B cell (primary cell): Measurements from ENCODE around the gene EPHB1. TPM values are rescaled to one million over a fixed set of nuclear protein-coding genes. Genes with fewer than 3 reads are reported as not detected.

Experiments used
- ATAC-seq: fragments of 200-7000 bp; cut with Tn5 transposase; one replicate; pipeline ENCODE4 v1.10.0; 2021; ENCODE audit warnings: low read depth, mild to moderate bottlenecking, moderate number of reproducible peaks, moderate library complexity
- CTCF ChIA-PET: fragments of 350-600 bp; sonication (Branson Sonifier 250); formaldehyde crosslinking; loops from one replicate; lab custom pipeline; 2021; ENCODE audit warnings: antibody characterized with exemption, inconsistent platforms; lab: Charles Lee
- POLR2A ChIA-PET: fragments of 350-600 bp; sonication (Branson Sonifier 250); formaldehyde crosslinking; loops from one replicate; lab custom pipeline; 2021; ENCODE audit warnings: antibody characterized with exemption; lab: Charles Lee
- DNase-seq: peaks from one replicate; pipeline ENCODE4 v3.0.0; 2013
- H2AFZ ChIP-seq: 2 replicates; pipeline ENCODE4 v1.6.1; 2012; ENCODE audit warnings: mild to moderate bottlenecking, low read depth, low read length; ENCODE audit not compliant: insufficient read depth, poor library complexity, severe bottlenecking
- H3K27ac ChIP-seq, 2 donors: 1 replicate in 1 of 2; 2 replicates in 1 of 2; pipeline ENCODE4 v1.5.1; 2012 to 2013; ENCODE audit warnings: low read length in 2 of 2, mild to moderate bottlenecking in 2 of 2, moderate library complexity in 1 of 2
- H3K27me3 ChIP-seq, 4 experiments: fragments of 200-600 bp in 1 of 4; sonication (generic) in 1 of 4; replicated peaks in 1 of 4; 1 replicate in 2 of 4; 2 replicates in 2 of 4; pipeline versions ENCODE4 v1.6.1 to v1.7.0; 2013 to 2016; ENCODE audit warnings: low read length in 3 of 4, mild to moderate bottlenecking in 2 of 4, mixed read lengths in 1 of 4, moderate library complexity in 1 of 4; ENCODE audit not compliant: insufficient read depth in 4 of 4, control insufficient read depth in 3 of 4; ENCODE audit errors: control extremely low read depth in 1 of 4
- H3K36me3 ChIP-seq, 2 experiments: replicated peaks in 1 of 2; 1 replicate in 1 of 2; 2 replicates in 1 of 2; pipeline versions ENCODE4 v1.6.1 to v1.7.1; 2013; ENCODE audit warnings: low read length in 1 of 2; ENCODE audit not compliant: insufficient read depth in 2 of 2, control insufficient read depth in 1 of 2; ENCODE audit errors: control extremely low read depth in 1 of 2, extremely low read depth in 1 of 2
- H3K4me1 ChIP-seq, 2 donors: fragments of 200-600 bp in 1 of 2; sonication (generic) in 1 of 2; 1 replicate in 1 of 2; 2 replicates in 1 of 2; pipeline versions ENCODE4 v1.5.1 to v1.6.1; 2013 to 2017; ENCODE audit warnings: low read length in 2 of 2; ENCODE audit not compliant: control insufficient read depth in 2 of 2, insufficient read depth in 2 of 2
- H3K4me2 ChIP-seq: replicated peaks from 2 replicates; pipeline ENCODE3; 2012; ENCODE audit warnings: mild to moderate bottlenecking, low read depth, low read length; ENCODE audit not compliant: poor library complexity, severe bottlenecking
- H3K4me3 ChIP-seq, 5 experiments: fragments of 200-600 bp in 1 of 5; sonication (generic) in 1 of 5; 1 replicate in 3 of 5; 2 replicates in 2 of 5; pipeline versions ENCODE4 v1.5.1 to v1.7.0; 2011 to 2016; ENCODE audit warnings: low read length in 4 of 5, mild to moderate bottlenecking in 4 of 5, low read depth in 2 of 5, control low read depth in 1 of 5, moderate library complexity in 1 of 5; ENCODE audit not compliant: insufficient read depth in 1 of 5; ENCODE audit errors: control extremely low read depth in 1 of 5, extremely low read depth in 1 of 5
- H3K79me2 ChIP-seq: fragments of 200-600 bp; sonication (generic); one replicate; pipeline ENCODE4 v1.6.0; 2016; ENCODE audit warnings: low read length; ENCODE audit not compliant: control insufficient read depth, insufficient read depth
- H3K9ac ChIP-seq: fragments of 200-600 bp; sonication (generic); 2 replicates; pipeline ENCODE4 v1.6.1; 2017; ENCODE audit warnings: mild to moderate bottlenecking, low read length, moderate library complexity
- H3K9me3 ChIP-seq, 3 donors: one replicate each; pipeline versions ENCODE4 v1.6.1 to v1.7.1; 2013; ENCODE audit warnings: low read length in 2 of 3; ENCODE audit not compliant: control insufficient read depth in 2 of 3, insufficient read depth in 1 of 3; ENCODE audit errors: control extremely low read depth in 1 of 3
- H4K20me1 ChIP-seq: 2 replicates; pipeline ENCODE4 v1.6.0; 2012; ENCODE audit warnings: mild to moderate bottlenecking, low read length; ENCODE audit not compliant: insufficient read depth, control insufficient read depth, poor library complexity, severe bottlenecking
- H3K27ac Mint-ChIP-seq: one replicate; pipeline ENCODE4 v1.8.0; 2021; ENCODE audit warnings: mixed read lengths
- H3K27me3 Mint-ChIP-seq: one replicate; pipeline ENCODE4 v1.8.0; 2021; ENCODE audit warnings: mixed read lengths
- H3K4me1 Mint-ChIP-seq: one replicate; pipeline ENCODE4 v1.8.0; 2021; ENCODE audit warnings: mixed read lengths
- H3K4me3 Mint-ChIP-seq: one replicate; pipeline ENCODE4 v1.8.0; 2021; ENCODE audit warnings: mixed read lengths
- H3K9me3 Mint-ChIP-seq: one replicate; pipeline ENCODE4 v1.8.0; 2022; ENCODE audit warnings: mixed read lengths; ENCODE audit not compliant: insufficient read depth
- CTCF ChIP-seq: fragments of 200-600 bp; IDR thresholded peaks from one replicate; pipeline ENCODE4 v1.8.0; 2022; ENCODE audit warnings: antibody characterized with exemption, mild to moderate bottlenecking
- EZH2 ChIP-seq: IDR thresholded peaks from 2 replicates; pipeline ENCODE4 v1.6.1; 2012; ENCODE audit warnings: borderline replicate concordance, low read depth, mild to moderate bottlenecking, moderate library complexity, low read length; ENCODE audit not compliant: insufficient read depth, poor library complexity, severe bottlenecking
- WGBS: methylation state at CpG from one replicate; pipeline ENCODE4 v1.1.5; 2013; ENCODE audit warnings: missing lambda C conversion rate; ENCODE audit not compliant: insufficient coverage; 5-methylcytosine and 5-hydroxymethylcytosine counted together
- intact Hi-C: fragments of 100-400 bp; cut with micrococcal nuclease; formaldehyde crosslinking; loops from one replicate; pipeline ENCODE4 v1.10.0; 2022
- polyA plus RNA-seq: library from polyadenylated mRNA; depleted of rRNA; stranded (reverse); fragments of >200 nt; gene quantifications from 2 replicates; pipeline ENCODE4 v1.2.3, GENCODE V29; 2012
- total RNA-seq, 2 donors: library from RNA; stranded (reverse); fragments of 120-200 nt in 1 of 2; gene quantifications; 1 replicate in 1 of 2; 2 replicates in 1 of 2; pipeline versions ENCODE4 v1.2.3 to v1.2.4, GENCODE V29; 2013 to 2022

The EPHB1 gene
- total and polyA plus RNA-seq, 2 donors (not counting 1 experiment from before 2014, with no cell fraction given): 0.01 TPM; not detected in 1

GRCh38 chr3:134790065-134790464 is 5.0 kb upstream of the EPHB1 start:
- POLR2A ChIA-PET: no interaction called here
- Histone ChIP-seq H2AFZ (no peak overlapping the region), H3K27me3 (peaks cover 0 to 14% (median 6%) of the 10 kb centered on the region in 4 experiments), H3K79me2 (no peaks in the 10 kb centered on the region), H3K27ac (no peak overlapping the region), H3K36me3 (no peaks in the 10 kb centered on the region), H3K4me3 (no peak overlapping the region), H3K4me1 (peaks cover 5% of the 10 kb centered on the region in 2 donors), H3K4me2 (no peak overlapping the region), H4K20me1 (no peaks in the 10 kb centered on the region), H3K9ac (no peak overlapping the region), H3K9me3 (no peaks in the 10 kb centered on the region)
- intact Hi-C loops: no loop called here
- no CpG with 5 or more reads among the region's 2 CpGs for WGBS
- CTCF ChIA-PET: interaction anchor here (0.7 kb wide), 1 partner anchor 1252 kb away, joined by 3 read pairs; no protein-coding TSS in a partner anchor
- no peak overlapping the region for H3K27ac Mint-ChIP-seq
- no peak for TF ChIP-seq EZH2
- no peak for TF ChIP-seq CTCF
- H3K9me3 Mint-ChIP-seq: no peaks in the 10 kb centered on the region
- DNase-seq (no peak), ATAC-seq (no peak)
- peaks cover 40% of the 10 kb centered on the region for H3K27me3 Mint-ChIP-seq
- H3K4me1 Mint-ChIP-seq: peaks cover 6% of the 10 kb centered on the region
- H3K4me3 Mint-ChIP-seq: no peak overlapping the region

GRCh38 chr3:134791992-134792391 is 3.1 kb upstream of the EPHB1 start:
- Mint-ChIP-seq H3K9me3 (no peaks in the 10 kb centered on the region), H3K4me1 (peaks cover 10% of the 10 kb centered on the region), H3K27ac (no peak overlapping the region), H3K27me3 (peaks cover 39% of the 10 kb centered on the region), H3K4me3 (no peak overlapping the region)
- TF ChIP-seq CTCF (no peak), EZH2 (no peak)
- Histone ChIP-seq H3K27ac (no peak overlapping the region), H3K4me2 (no peak overlapping the region), H3K79me2 (no peaks in the 10 kb centered on the region), H3K9me3 (no peaks in the 10 kb centered on the region), H3K4me1 (peaks cover 14 to 16% of the 10 kb centered on the region in 2 donors), H2AFZ (no peak overlapping the region), H3K4me3 (no peak overlapping the region), H3K9ac (no peak overlapping the region), H3K36me3 (no peaks in the 10 kb centered on the region), H4K20me1 (no peaks in the 10 kb centered on the region), H3K27me3 (peaks cover 0 to 30% (median 12%) of the 10 kb centered on the region in 4 experiments)
- intact Hi-C loops: no loop called here
- ATAC-seq (no peak), DNase-seq (no peak)
- WGBS: 60% methylated on average over 1 of the region's 8 CpGs
- CTCF ChIA-PET: interaction anchor here (5.4 kb wide), 1 partner anchor 712 kb away, joined by 61 read pairs; no protein-coding TSS in a partner anchor
- POLR2A ChIA-PET: no interaction called here
